ENCODE results near the gene ITPK1. TPM values are rescaled to one million over a fixed set of nuclear protein-coding genes. Genes with fewer than 3 reads are reported as not detected.
"Not testable (repeated sequence)": the region's sequence is repeated elsewhere in the genome, so short reads cannot be mapped to it uniquely, and the experiment has no call there.

Gene ITPK1
- total RNA-seq, 1 experiment from 2014 or later = 38.5 TPM

- no TSS peak for BruUV-seq (replicated peaks)
- no peak overlapping the region for H3K4me3 ChIP-seq (ENCODE audit: low read depth, low read length, poor library complexity, severe bottlenecking)
- TF ChIP-seq, protein P1, sequence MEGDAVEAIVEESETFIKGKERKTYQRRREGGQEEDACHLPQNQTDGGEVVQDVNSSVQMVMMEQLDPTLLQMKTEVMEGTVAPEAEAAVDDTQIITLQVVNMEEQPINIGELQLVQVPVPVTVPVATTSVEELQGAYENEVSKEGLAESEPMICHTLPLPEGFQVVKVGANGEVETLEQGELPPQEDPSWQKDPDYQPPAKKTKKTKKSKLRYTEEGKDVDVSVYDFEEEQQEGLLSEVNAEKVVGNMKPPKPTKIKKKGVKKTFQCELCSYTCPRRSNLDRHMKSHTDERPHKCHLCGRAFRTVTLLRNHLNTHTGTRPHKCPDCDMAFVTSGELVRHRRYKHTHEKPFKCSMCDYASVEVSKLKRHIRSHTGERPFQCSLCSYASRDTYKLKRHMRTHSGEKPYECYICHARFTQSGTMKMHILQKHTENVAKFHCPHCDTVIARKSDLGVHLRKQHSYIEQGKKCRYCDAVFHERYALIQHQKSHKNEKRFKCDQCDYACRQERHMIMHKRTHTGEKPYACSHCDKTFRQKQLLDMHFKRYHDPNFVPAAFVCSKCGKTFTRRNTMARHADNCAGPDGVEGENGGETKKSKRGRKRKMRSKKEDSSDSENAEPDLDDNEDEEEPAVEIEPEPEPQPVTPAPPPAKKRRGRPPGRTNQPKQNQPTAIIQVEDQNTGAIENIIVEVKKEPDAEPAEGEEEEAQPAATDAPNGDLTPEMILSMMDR (conservative IDR thresholded peaks at IDR 0.05; ENCODE audit: low read depth, low read length) = peak; percentile 48
- no peak for TF ChIP-seq EZH2 (IDR thresholded peaks at IDR 0.05; ENCODE audit: borderline replicate concordance, low read depth, low read length, poor library complexity, severe bottlenecking)
- H3K27me3 ChIP-seq (replicated peaks; ENCODE audit: insufficient read depth, low read depth, low read length, poor library complexity) = no peaks in the 10 kb centered on the region
- H3K9me3 ChIP-seq (ENCODE audit: low read depth, low read length, poor library complexity, severe bottlenecking) = no peaks in the 10 kb centered on the region
- no peaks in the 10 kb centered on the region for H3K4me1 ChIP-seq (ENCODE audit: insufficient read depth, low read length, poor library complexity, severe bottlenecking)
- DNase-seq (ENCODE audit: low spot score) = peak; percentile 48
- no peaks in the 10 kb centered on the region for H3K36me3 ChIP-seq (ENCODE audit: insufficient read depth, low read length, poor library complexity, severe bottlenecking)
- no peak overlapping the region for H3K27ac ChIP-seq (ENCODE audit: low read depth, low read length, poor library complexity, severe bottlenecking)
- ChIA-PET CTCF (interaction anchor here (1.0 to 1.4 kb wide), 5 partner anchors 21 to 208 kb away, joined by 3 to 7 read pairs (median 4); partner anchors contain the start of genes GON7 and UBR7), POLR2A (ENCODE audit: low non-redundant PET) (no interaction called here)
- intact Hi-C loops (cut with micrococcal nuclease; ENCODE audit: unreplicated experiment) = no loop called here
Observed at GRCh38 chr14:93160353-93160801, 44.7 kb upstream of the ITPK1 start.

- intact Hi-C loops (cut with micrococcal nuclease; ENCODE audit: unreplicated experiment); H3K4me3 ChIP-seq (ENCODE audit: low read depth, low read length, poor library complexity, severe bottlenecking); H3K9me3 ChIP-seq (ENCODE audit: low read depth, low read length, poor library complexity, severe bottlenecking); H3K36me3 ChIP-seq (ENCODE audit: insufficient read depth, low read length, poor library complexity, severe bottlenecking); H3K27me3 ChIP-seq (replicated peaks; ENCODE audit: insufficient read depth, low read depth, low read length, poor library complexity); H3K27ac ChIP-seq (ENCODE audit: low read depth, low read length, poor library complexity, severe bottlenecking); H3K4me1 ChIP-seq (ENCODE audit: insufficient read depth, low read length, poor library complexity, severe bottlenecking); BruUV-seq (replicated peaks); DNase-seq (ENCODE audit: low spot score); POLR2A ChIA-PET (ENCODE audit: low non-redundant PET): not testable (repeated sequence)
- CTCF ChIA-PET = interaction anchor here (0.7 to 1.4 kb wide), 6 partner anchors 21 to 208 kb away, joined by 3 to 7 read pairs (median 4); partner anchors contain the start of genes GON7 and UBR7
Observed at GRCh38 chr14:93159625-93160352, 44.1 kb upstream of the ITPK1 start.

DNA sequence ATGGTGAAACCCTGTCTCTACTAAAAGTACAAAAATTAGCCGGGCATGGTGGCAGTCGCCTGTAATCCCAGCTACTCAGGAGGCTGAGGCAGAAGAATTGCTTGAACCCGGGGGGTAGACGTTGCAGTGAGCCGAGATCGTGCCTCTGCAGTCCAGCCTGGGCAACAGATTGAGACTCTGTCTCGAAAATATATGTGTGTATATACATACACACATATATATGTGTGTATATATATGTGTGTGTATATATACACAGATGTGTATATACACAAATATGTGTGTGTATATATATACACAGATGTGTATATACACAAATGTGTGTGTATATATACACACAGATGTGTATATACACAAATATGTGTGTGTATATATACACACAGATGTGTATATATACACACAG lies 42.6 kb upstream of the ITPK1 start:
- H3K4me3 ChIP-seq (ENCODE audit: low read depth, low read length, poor library complexity, severe bottlenecking); POLR2A ChIA-PET (ENCODE audit: low non-redundant PET); H3K4me1 ChIP-seq (ENCODE audit: insufficient read depth, low read length, poor library complexity, severe bottlenecking); DNase-seq (ENCODE audit: low spot score); H3K36me3 ChIP-seq (ENCODE audit: insufficient read depth, low read length, poor library complexity, severe bottlenecking); H3K27ac ChIP-seq (ENCODE audit: low read depth, low read length, poor library complexity, severe bottlenecking); BruUV-seq (replicated peaks); CTCF ChIA-PET; H3K9me3 ChIP-seq (ENCODE audit: low read depth, low read length, poor library complexity, severe bottlenecking); intact Hi-C loops (cut with micrococcal nuclease; ENCODE audit: unreplicated experiment); H3K27me3 ChIP-seq (replicated peaks; ENCODE audit: insufficient read depth, low read depth, low read length, poor library complexity): not testable (repeated sequence)

GRCh38 chr14:93156693-93157369 lies 41.1 kb upstream of the ITPK1 start:
- intact Hi-C loops (cut with micrococcal nuclease; ENCODE audit: unreplicated experiment) = no loop called here
- no peak overlapping the region for H3K27ac ChIP-seq (ENCODE audit: low read depth, low read length, poor library complexity, severe bottlenecking)
- no peak for DNase-seq (ENCODE audit: low spot score)
- H3K9me3 ChIP-seq (ENCODE audit: low read depth, low read length, poor library complexity, severe bottlenecking) = no peaks in the 10 kb centered on the region
- no peaks in the 10 kb centered on the region for H3K4me1 ChIP-seq (ENCODE audit: insufficient read depth, low read length, poor library complexity, severe bottlenecking)
- no peaks in the 10 kb centered on the region for H3K27me3 ChIP-seq (replicated peaks; ENCODE audit: insufficient read depth, low read depth, low read length, poor library complexity)
- H3K36me3 ChIP-seq (ENCODE audit: insufficient read depth, low read length, poor library complexity, severe bottlenecking) = no peaks in the 10 kb centered on the region
- no peak overlapping the region for H3K4me3 ChIP-seq (ENCODE audit: low read depth, low read length, poor library complexity, severe bottlenecking)
- POLR2A ChIA-PET (ENCODE audit: low non-redundant PET) = no interaction called here
- CTCF ChIA-PET = no interaction called here
- TF ChIP-seq, protein P1 (conservative IDR thresholded peaks at IDR 0.05; ENCODE audit: low read depth, low read length) = no peak
- TF ChIP-seq EZH2 (IDR thresholded peaks at IDR 0.05; ENCODE audit: borderline replicate concordance, low read depth, low read length, poor library complexity, severe bottlenecking) = no peak
- BruUV-seq (replicated peaks) = no TSS peak

Data from A673 (cell line).